Spleen (tissue), 11 donors: ENCODE data around the gene SMTN. TPM values are rescaled to one million over a fixed set of nuclear protein-coding genes. Genes with fewer than 3 reads are reported as not detected.

Experiments
- DNase-seq: peaks from one replicate; pipeline ENCODE4 v3.0.0-alpha.2; 2020
- H3K27ac ChIP-seq, 8 donors: fragments of 200-600 bp; sonication (generic) in 7 of 8; 1 replicate in 4 of 8; 2 replicates in 4 of 8; pipeline versions ENCODE4 v1.5.0 to v1.8.0; 2016 to 2021; ENCODE audit warnings: inconsistent platforms in 4 of 8, mild to moderate bottlenecking in 4 of 8, moderate library complexity in 1 of 8
- H3K27me3 ChIP-seq, 7 donors: fragments of 200-600 bp; sonication (generic) in 6 of 7; replicated peaks in 1 of 7; 1 replicate in 4 of 7; 2 replicates in 3 of 7; pipeline versions ENCODE4 v1.5.0 to v1.8.0; 2016 to 2021; ENCODE audit warnings: inconsistent platforms in 3 of 7, mild to moderate bottlenecking in 1 of 7
- H3K36me3 ChIP-seq, 6 donors: fragments of 200-600 bp; sonication (generic) in 5 of 6; 1 replicate in 4 of 6; 2 replicates in 2 of 6; pipeline versions ENCODE4 v1.5.0 to v1.8.0; 2016 to 2021; ENCODE audit warnings: inconsistent platforms in 2 of 6
- H3K4me1 ChIP-seq, 6 donors: fragments of 200-600 bp; sonication (generic) in 5 of 6; 1 replicate in 3 of 6; 2 replicates in 3 of 6; pipeline versions ENCODE4 v1.5.0 to v1.8.0; 2016 to 2021; ENCODE audit warnings: inconsistent platforms in 3 of 6
- H3K4me3 ChIP-seq, 8 donors: fragments of 200-600 bp; sonication (generic) in 7 of 8; 1 replicate in 4 of 8; 2 replicates in 4 of 8; pipeline versions ENCODE4 v1.5.0 to v1.8.0; 2016 to 2021; ENCODE audit warnings: inconsistent platforms in 4 of 8, mild to moderate bottlenecking in 4 of 8, moderate library complexity in 2 of 8
- H3K9me3 ChIP-seq, 8 donors: fragments of 200-600 bp; sonication (generic) in 7 of 8; 1 replicate in 4 of 8; 2 replicates in 4 of 8; pipeline versions ENCODE4 v1.5.0 to v1.8.0; 2016 to 2021; ENCODE audit warnings: inconsistent platforms in 4 of 8
- POLR2A ChIP-seq, 3 donors: fragments of 450-650 bp; IDR thresholded peaks; one replicate each; pipeline ENCODE4 v1.5.1; 2017; ENCODE audit warnings: antibody characterized with exemption in 3 of 3, mild to moderate bottlenecking in 1 of 3
- POLR2AphosphoS5 ChIP-seq, 3 donors: sonication (generic); formaldehyde crosslinking; IDR thresholded peaks; one replicate each; pipeline ENCODE4 v1.5.1; 2017; ENCODE audit warnings: antibody characterized with exemption in 3 of 3
- WGBS, 5 donors: extraction: QIAGEN DNeasy Blood & Tissue Kit in 3 of 5; methylation state at CpG; one replicate each; pipeline versions ENCODE4 v1.1.5 to v1.1.7; 2013 to 2018; 5-methylcytosine and 5-hydroxymethylcytosine counted together
- intact Hi-C: fragments of 100-400 bp; cut with DNase I; formaldehyde crosslinking; loops from one replicate; pipeline ENCODE4 v1.15.0; 2023; ENCODE audit warnings: low total_unique reads
- polyA plus RNA-seq, 3 donors: library from polyadenylated mRNA; stranded (reverse); fragments of 200-250 nt; gene quantifications; one replicate each; pipeline ENCODE4 v1.2.1, GENCODE V29; 2013
- total RNA-seq, 7 donors: library from RNA; depleted of rRNA in 3 of 7; stranded (reverse); fragments of >200 nt in 3 of 7; fragmentation: NEBNext Ultra II Directional in 4 of 7; extraction: Animal tissue kit (Norgen Biotek cat#: 25700) in 4 of 7; gene quantifications; one replicate each; pipeline versions ENCODE4 v1.1.0 to v1.2.1, GENCODE V29; 2016 to 2021
- TF ChIP-seq, protein P1 (sequence below), 11 experiments: fragments of 200-600 bp in 7 of 11; fragments of 450-650 bp in 4 of 11; sonication (generic) in 4 of 11; IDR thresholded peaks in 8 of 11; conservative IDR thresholded peaks in 3 of 11; 1 replicate in 7 of 11; 2 replicates in 4 of 11; pipeline versions ENCODE4 v1.4.0 to v1.8.0; 2016 to 2021; ENCODE audit warnings: antibody characterized with exemption in 11 of 11, inconsistent platforms in 4 of 11, mild to moderate bottlenecking in 1 of 11
- donor health status: healthy with polysubstance abuse.
- donor health status: DM: no; HTN: no; CAD: no; lungs with moderate emphysema.
- donor health status: DM: no; HTN: no; CAD: no.
- donor health status: Bipolar disorder and iron deficiency.
- donor health status: healthy.
- donor health status: DM: no; HTN: no; CAD: no.
- donor health status: DM: yes; HTN: yes; CAD: no.

The SMTN gene
- total and polyA plus RNA-seq, 10 donors, result 21.2 to 230 (median 158) TPM

- DNase-seq, result no peak
- Histone ChIP-seq H3K27me3 (no peaks in the 10 kb centered on the region), H3K9me3 (no peaks in the 10 kb centered on the region), H3K4me3 (peak overlapping the region; percentile 69 to 95 (median 82)), H3K36me3 (peaks cover 0 to 31% (median 5%) of the 10 kb centered on the region in 6 donors), H3K4me1 (peaks cover 12 to 86% (median 65%) of the 10 kb centered on the region in 6 donors), H3K27ac (peak overlapping the region in 7 of 8 donors; percentile 6 to 96 (median 92))
- 59 to 88% (median 76%) methylated on average over 3 of the region's 3 CpGs for WGBS, 5 donors
- TF ChIP-seq, protein P1, sequence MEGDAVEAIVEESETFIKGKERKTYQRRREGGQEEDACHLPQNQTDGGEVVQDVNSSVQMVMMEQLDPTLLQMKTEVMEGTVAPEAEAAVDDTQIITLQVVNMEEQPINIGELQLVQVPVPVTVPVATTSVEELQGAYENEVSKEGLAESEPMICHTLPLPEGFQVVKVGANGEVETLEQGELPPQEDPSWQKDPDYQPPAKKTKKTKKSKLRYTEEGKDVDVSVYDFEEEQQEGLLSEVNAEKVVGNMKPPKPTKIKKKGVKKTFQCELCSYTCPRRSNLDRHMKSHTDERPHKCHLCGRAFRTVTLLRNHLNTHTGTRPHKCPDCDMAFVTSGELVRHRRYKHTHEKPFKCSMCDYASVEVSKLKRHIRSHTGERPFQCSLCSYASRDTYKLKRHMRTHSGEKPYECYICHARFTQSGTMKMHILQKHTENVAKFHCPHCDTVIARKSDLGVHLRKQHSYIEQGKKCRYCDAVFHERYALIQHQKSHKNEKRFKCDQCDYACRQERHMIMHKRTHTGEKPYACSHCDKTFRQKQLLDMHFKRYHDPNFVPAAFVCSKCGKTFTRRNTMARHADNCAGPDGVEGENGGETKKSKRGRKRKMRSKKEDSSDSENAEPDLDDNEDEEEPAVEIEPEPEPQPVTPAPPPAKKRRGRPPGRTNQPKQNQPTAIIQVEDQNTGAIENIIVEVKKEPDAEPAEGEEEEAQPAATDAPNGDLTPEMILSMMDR (IDR thresholded peaks at IDR 0.05 in 8 of 11, conservative IDR thresholded peaks at IDR 0.05 in 3 of 11), result no peak
- TF ChIP-seq POLR2A (IDR thresholded peaks at IDR 0.05) (no peak), POLR2AphosphoS5 (IDR thresholded peaks at IDR 0.05) (no peak)
- intact Hi-C loops, result loop anchor here (5.0 kb wide), 1 partner anchor 116 kb away; the partner anchor contains the start of genes MORC2 and TUG1
Measured at GRCh38 chr22:31083377-31083768, 2.3 kb downstream of the SMTN start.

DNA sequence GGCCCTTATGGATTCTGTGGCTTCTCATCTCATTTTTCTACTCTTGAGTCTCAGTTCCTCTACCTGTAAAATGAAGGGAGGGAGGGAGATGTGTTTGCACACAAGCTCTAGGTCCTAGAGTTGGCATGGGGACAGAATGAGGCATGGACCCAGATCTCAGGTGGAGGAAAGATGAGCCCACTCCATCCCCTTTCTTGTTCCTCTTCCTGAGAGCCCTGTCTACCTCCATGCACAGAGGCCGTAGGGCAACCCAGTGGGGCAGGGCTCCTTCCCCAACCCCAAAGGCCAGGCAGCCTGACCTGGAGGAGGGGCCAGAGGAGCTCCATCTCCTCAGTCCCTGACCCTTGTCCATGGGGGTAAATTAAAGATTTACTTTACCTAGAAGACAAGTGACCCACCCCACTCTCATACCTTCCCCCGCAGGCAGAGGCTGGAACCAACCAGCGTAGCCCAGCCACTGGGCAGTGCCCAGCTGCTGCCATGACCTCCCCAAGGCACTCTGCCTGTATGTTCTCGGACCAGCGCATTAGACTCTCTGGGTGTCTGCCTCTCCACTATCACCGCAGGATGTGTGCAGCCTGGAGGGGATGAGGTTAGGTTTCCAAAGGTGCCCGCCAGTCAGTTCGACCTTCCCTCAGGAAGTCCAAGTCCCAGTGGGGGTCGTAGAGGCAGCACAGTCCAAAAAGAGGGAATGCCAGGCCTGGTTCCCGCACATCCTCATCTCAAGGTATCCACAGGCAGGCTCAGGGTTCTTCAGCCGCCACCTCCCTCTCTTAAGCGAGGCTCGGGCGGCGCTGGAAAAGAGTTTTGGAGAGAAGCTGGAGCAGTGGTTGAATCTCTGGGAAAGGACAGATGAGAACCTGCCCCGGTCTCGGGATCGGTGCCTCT lies 3.0 kb downstream of the SMTN start:
- H3K4me1 ChIP-seq, result peaks cover 12 to 89% (median 70%) of the 10 kb centered on the region in 6 donors
- peaks cover 0 to 39% (median 12%) of the 10 kb centered on the region in 6 donors for H3K36me3 ChIP-seq
- no peaks in the 10 kb centered on the region for H3K9me3 ChIP-seq
- peak; percentile 80 for DNase-seq
- WGBS, 5 donors, result 11 to 16% (median 14%) methylated on average over 13 to 18 of the region's 18 CpGs
- no peak for TF ChIP-seq POLR2AphosphoS5 (IDR thresholded peaks at IDR 0.05)
- TF ChIP-seq, protein P1 (IDR thresholded peaks at IDR 0.05 in 8 of 11, conservative IDR thresholded peaks at IDR 0.05 in 3 of 11), result no peak
- H3K27me3 ChIP-seq, result no peaks in the 10 kb centered on the region
- peak overlapping the region; percentile 69 to 95 (median 82) for H3K4me3 ChIP-seq
- peak overlapping the region; percentile 89 to 96 (median 92) for H3K27ac ChIP-seq
- intact Hi-C loops, result loop anchor here (5.0 kb wide), 1 partner anchor 117 kb away; the partner anchor contains the start of genes MORC2 and TUG1

- Histone ChIP-seq H3K4me3 (peak overlapping the region; percentile 69 to 95 (median 82)), H3K27ac (peak overlapping the region; percentile 89 to 96 (median 92)), H3K9me3 (no peaks in the 10 kb centered on the region), H3K27me3 (no peaks in the 10 kb centered on the region), H3K4me1 (peaks cover 12 to 96% (median 77%) of the 10 kb centered on the region in 6 donors), H3K36me3 (peaks cover 0 to 47% (median 19%) of the 10 kb centered on the region in 6 donors)
- WGBS, 5 donors, result 0 to 1% (median 1%) methylated on average over 22 to 69 of the region's 69 CpGs
- peak; percentile 96 for DNase-seq
- peak; percentile 78 to 86 (median 83) for TF ChIP-seq POLR2AphosphoS5 (IDR thresholded peaks at IDR 0.05)
- TF ChIP-seq, protein P1 (IDR thresholded peaks at IDR 0.05 in 8 of 11, conservative IDR thresholded peaks at IDR 0.05 in 3 of 11), result peak; percentile 75 to 94 (median 88)
- peak in 1 of 3 donors; percentile 65 for TF ChIP-seq POLR2A (IDR thresholded peaks at IDR 0.05)
- intact Hi-C loops, result loop anchor here (5.0 kb wide), 2 partner anchors 118 to 138 kb away; partner anchors contain the start of genes MORC2 and TUG1
Measured at GRCh38 chr22:31084811-31085492, 3.8 kb downstream of the SMTN start.
